GM19043 (cell line): ENCODE measurements around the gene VWA5B1.

Experiments used
- ATAC-seq: cut with Tn5 transposase; IDR thresholded peaks from one replicate; pipeline ENCODE4 v1.9.1; 2021; ENCODE audit warnings: low read depth; ENCODE audit not compliant: unreplicated experiment

The VWA5B1 gene

GRCh38 chr1:20381961-20382360 is 91.3 kb downstream of the VWA5B1 start:
- ATAC-seq: no peak

GRCh38 chr1:20382711-20383110 is 92.0 kb downstream of the VWA5B1 start:
- no peak for ATAC-seq

GRCh38 chr1:20383631-20384030 is 93.0 kb downstream of the VWA5B1 start:
- no peak for ATAC-seq

GRCh38 chr1:20385630-20386029 is 95.0 kb downstream of the VWA5B1 start:
- ATAC-seq: no peak

- ATAC-seq: no peak
Observed at GRCh38 chr1:20386323-20387081, 95.8 kb downstream of the VWA5B1 start.

GRCh38 chr1:20389571-20389970 is 98.9 kb downstream of the VWA5B1 start:
- no peak for ATAC-seq

GRCh38 chr1:20390589-20391331 is 100.1 kb downstream of the VWA5B1 start:
- no peak for ATAC-seq

GRCh38 chr1:20395255-20395654 is 104.6 kb downstream of the VWA5B1 start:
- no peak for ATAC-seq

GRCh38 chr1:20398744-20399143 is 108.1 kb downstream of the VWA5B1 start:
- no peak for ATAC-seq

GRCh38 chr1:20399196-20399595 is 108.5 kb downstream of the VWA5B1 start:
- no peak for ATAC-seq

GRCh38 chr1:20399606-20400180 is 109.0 kb downstream of the VWA5B1 start:
- ATAC-seq: no peak

GRCh38 chr1:20400341-20401177 is 109.9 kb downstream of the VWA5B1 start:
- no peak for ATAC-seq

GRCh38 chr1:20401405-20402010 is 110.8 kb downstream of the VWA5B1 start:
- ATAC-seq: no peak

GRCh38 chr1:20402585-20403422 is 112.1 kb downstream of the VWA5B1 start:
- no peak for ATAC-seq

GRCh38 chr1:20403423-20404145 is 112.9 kb downstream of the VWA5B1 start:
- no peak for ATAC-seq

- ATAC-seq: no peak
Observed at GRCh38 chr1:20404466-20404865, 113.8 kb downstream of the VWA5B1 start.
